ENCODE results near the gene PALLD. TPM values are rescaled to one million over a fixed set of nuclear protein-coding genes. Genes with fewer than 3 reads are reported as not detected.

The PALLD gene
- total RNA-seq, 1 experiment from 2014 or later, result 23.7 TPM

DNA sequence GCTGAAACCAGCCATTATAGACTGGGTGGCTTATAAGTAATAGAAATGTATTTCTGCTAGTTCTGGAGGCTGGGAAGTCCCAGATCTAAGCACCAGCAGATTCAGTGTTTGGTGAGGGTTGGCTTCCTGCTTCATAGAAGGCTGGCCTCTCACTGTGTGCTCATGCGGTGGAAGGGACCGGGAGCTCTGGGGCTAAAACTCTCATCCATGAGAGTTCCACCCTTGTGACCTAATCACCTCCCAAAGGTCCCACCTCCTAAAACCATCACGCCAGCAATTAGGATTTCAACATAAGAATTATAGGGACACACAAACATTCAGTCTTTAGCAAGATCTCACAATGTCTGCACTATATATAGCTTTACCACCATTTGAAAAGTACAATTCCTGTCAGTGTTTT, 298.0 kb downstream of the PALLD start (continued):
- TF ChIP-seq TCF7 (CRISPR knock-in tag; IDR thresholded peaks at IDR 0.05; ENCODE audit: low read depth) (no peak), MYBL2 (CRISPR knock-in tag; IDR thresholded peaks at IDR 0.05) (no peak), SOX15 (CRISPR knock-in tag; IDR thresholded peaks at IDR 0.05) (no peak), FOXP4 (CRISPR knock-in tag; IDR thresholded peaks at IDR 0.05) (no peak), IRF1 (CRISPR knock-in tag; IDR thresholded peaks at IDR 0.05) (no peak)
- TF ChIP-seq, protein P1, sequence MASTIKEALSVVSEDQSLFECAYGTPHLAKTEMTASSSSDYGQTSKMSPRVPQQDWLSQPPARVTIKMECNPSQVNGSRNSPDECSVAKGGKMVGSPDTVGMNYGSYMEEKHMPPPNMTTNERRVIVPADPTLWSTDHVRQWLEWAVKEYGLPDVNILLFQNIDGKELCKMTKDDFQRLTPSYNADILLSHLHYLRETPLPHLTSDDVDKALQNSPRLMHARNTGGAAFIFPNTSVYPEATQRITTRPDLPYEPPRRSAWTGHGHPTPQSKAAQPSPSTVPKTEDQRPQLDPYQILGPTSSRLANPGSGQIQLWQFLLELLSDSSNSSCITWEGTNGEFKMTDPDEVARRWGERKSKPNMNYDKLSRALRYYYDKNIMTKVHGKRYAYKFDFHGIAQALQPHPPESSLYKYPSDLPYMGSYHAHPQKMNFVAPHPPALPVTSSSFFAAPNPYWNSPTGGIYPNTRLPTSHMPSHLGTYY (CRISPR knock-in tag; IDR thresholded peaks at IDR 0.05), result no peak
- TF ChIP-seq, protein P2, sequence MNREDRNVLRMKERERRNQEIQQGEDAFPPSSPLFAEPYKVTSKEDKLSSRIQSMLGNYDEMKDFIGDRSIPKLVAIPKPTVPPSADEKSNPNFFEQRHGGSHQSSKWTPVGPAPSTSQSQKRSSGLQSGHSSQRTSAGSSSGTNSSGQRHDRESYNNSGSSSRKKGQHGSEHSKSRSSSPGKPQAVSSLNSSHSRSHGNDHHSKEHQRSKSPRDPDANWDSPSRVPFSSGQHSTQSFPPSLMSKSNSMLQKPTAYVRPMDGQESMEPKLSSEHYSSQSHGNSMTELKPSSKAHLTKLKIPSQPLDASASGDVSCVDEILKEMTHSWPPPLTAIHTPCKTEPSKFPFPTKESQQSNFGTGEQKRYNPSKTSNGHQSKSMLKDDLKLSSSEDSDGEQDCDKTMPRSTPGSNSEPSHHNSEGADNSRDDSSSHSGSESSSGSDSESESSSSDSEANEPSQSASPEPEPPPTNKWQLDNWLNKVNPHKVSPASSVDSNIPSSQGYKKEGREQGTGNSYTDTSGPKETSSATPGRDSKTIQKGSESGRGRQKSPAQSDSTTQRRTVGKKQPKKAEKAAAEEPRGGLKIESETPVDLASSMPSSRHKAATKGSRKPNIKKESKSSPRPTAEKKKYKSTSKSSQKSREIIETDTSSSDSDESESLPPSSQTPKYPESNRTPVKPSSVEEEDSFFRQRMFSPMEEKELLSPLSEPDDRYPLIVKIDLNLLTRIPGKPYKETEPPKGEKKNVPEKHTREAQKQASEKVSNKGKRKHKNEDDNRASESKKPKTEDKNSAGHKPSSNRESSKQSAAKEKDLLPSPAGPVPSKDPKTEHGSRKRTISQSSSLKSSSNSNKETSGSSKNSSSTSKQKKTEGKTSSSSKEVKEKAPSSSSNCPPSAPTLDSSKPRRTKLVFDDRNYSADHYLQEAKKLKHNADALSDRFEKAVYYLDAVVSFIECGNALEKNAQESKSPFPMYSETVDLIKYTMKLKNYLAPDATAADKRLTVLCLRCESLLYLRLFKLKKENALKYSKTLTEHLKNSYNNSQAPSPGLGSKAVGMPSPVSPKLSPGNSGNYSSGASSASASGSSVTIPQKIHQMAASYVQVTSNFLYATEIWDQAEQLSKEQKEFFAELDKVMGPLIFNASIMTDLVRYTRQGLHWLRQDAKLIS (CRISPR knock-in tag; IDR thresholded peaks at IDR 0.05; ENCODE audit: borderline replicate concordance), result no peak

DNA sequence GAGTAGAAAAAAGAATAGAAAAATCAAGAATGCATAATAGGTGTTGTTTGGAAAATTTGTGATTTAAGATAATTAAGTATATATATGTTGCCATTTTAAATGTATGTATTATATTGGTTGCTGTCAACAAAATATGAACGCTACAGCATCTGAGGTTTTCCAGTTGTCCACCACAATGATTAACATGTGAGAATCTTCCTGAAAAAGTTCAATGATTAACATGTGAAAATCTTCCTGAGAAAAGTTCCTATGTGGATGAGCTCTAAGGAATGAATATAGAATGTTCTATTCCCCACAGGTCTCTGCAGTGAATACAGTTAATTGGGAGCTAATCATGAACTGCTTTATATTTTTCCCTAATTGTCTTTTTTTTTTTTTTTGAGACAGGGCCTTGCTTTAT, 298.5 kb downstream of the PALLD start:
- DNase-seq (ENCODE audit: low spot score), result no peak
- no peak for ATAC-seq
- Mint-ChIP-seq H3K9me3 (no peaks in the 10 kb centered on the region), H3K4me1 (peaks cover 6% of the 10 kb centered on the region), H3K4me3 (no peak overlapping the region), H3K27ac (no peak overlapping the region), H3K27me3 (ENCODE audit: low read depth) (no peaks in the 10 kb centered on the region), H3K36me3 (no peaks in the 10 kb centered on the region)
- no peak for TF ChIP-seq KAT7 (CRISPR knock-in tag; IDR thresholded peaks at IDR 0.05; ENCODE audit: borderline replicate concordance)
- no peak for TF ChIP-seq CBFB (CRISPR knock-in tag; IDR thresholded peaks at IDR 0.05; ENCODE audit: low read depth)
- no peak for TF ChIP-seq ZNF512 (CRISPR knock-in tag; IDR thresholded peaks at IDR 0.05; ENCODE audit: borderline replicate concordance)
- no peak for TF ChIP-seq SP1 (CRISPR knock-in tag; conservative IDR thresholded peaks at IDR 0.05)
- no peak for TF ChIP-seq ZNF219 (CRISPR knock-in tag; IDR thresholded peaks at IDR 0.05; ENCODE audit: borderline replicate concordance)
- ChIA-PET CTCF (no interaction called here), POLR2A (no interaction called here)

- H3K4me1 Mint-ChIP-seq, result peaks cover 6% of the 10 kb centered on the region
- H3K9me3 Mint-ChIP-seq, result no peaks in the 10 kb centered on the region
- no peaks in the 10 kb centered on the region for H3K36me3 Mint-ChIP-seq
- no peak overlapping the region for H3K27ac Mint-ChIP-seq
- ChIA-PET POLR2A (no interaction called here), CTCF (no interaction called here)
- no peak for ATAC-seq
- H3K27me3 Mint-ChIP-seq (ENCODE audit: low read depth), result no peaks in the 10 kb centered on the region
- no peak overlapping the region for H3K4me3 Mint-ChIP-seq
- no peak for DNase-seq (ENCODE audit: low spot score)
- TF ChIP-seq ZNF121 (CRISPR knock-in tag; IDR thresholded peaks at IDR 0.05), result no peak
- no peak for TF ChIP-seq CBFB (CRISPR knock-in tag; IDR thresholded peaks at IDR 0.05; ENCODE audit: low read depth)
- TF ChIP-seq, protein P3, sequence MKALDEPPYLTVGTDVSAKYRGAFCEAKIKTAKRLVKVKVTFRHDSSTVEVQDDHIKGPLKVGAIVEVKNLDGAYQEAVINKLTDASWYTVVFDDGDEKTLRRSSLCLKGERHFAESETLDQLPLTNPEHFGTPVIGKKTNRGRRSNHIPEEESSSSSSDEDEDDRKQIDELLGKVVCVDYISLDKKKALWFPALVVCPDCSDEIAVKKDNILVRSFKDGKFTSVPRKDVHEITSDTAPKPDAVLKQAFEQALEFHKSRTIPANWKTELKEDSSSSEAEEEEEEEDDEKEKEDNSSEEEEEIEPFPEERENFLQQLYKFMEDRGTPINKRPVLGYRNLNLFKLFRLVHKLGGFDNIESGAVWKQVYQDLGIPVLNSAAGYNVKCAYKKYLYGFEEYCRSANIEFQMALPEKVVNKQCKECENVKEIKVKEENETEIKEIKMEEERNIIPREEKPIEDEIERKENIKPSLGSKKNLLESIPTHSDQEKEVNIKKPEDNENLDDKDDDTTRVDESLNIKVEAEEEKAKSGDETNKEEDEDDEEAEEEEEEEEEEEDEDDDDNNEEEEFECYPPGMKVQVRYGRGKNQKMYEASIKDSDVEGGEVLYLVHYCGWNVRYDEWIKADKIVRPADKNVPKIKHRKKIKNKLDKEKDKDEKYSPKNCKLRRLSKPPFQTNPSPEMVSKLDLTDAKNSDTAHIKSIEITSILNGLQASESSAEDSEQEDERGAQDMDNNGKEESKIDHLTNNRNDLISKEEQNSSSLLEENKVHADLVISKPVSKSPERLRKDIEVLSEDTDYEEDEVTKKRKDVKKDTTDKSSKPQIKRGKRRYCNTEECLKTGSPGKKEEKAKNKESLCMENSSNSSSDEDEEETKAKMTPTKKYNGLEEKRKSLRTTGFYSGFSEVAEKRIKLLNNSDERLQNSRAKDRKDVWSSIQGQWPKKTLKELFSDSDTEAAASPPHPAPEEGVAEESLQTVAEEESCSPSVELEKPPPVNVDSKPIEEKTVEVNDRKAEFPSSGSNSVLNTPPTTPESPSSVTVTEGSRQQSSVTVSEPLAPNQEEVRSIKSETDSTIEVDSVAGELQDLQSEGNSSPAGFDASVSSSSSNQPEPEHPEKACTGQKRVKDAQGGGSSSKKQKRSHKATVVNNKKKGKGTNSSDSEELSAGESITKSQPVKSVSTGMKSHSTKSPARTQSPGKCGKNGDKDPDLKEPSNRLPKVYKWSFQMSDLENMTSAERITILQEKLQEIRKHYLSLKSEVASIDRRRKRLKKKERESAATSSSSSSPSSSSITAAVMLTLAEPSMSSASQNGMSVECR (CRISPR knock-in tag; IDR thresholded peaks at IDR 0.05; ENCODE audit: borderline replicate concordance), result no peak
- TF ChIP-seq FOXP4 (CRISPR knock-in tag; IDR thresholded peaks at IDR 0.05), result no peak
- TF ChIP-seq, protein P4, sequence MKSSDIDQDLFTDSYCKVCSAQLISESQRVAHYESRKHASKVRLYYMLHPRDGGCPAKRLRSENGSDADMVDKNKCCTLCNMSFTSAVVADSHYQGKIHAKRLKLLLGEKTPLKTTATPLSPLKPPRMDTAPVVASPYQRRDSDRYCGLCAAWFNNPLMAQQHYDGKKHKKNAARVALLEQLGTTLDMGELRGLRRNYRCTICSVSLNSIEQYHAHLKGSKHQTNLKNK (CRISPR knock-in tag; IDR thresholded peaks at IDR 0.05), result no peak
Observed at GRCh38 chr4:168796362-168797106, 299.7 kb downstream of the PALLD start.

Data from WTC11 (cell line).